WTC11 (cell line): ENCODE measurements around the gene KRT35. TPM values are rescaled to one million over a fixed set of nuclear protein-coding genes. Genes with fewer than 3 reads are reported as not detected.

ENCODE experiments used
- ATAC-seq: fragments of 200-7000 bp; cut with Tn5 transposase; 2 replicates; pipeline ENCODE4 v1.10.0; 2021; ENCODE audit warnings: mild to moderate bottlenecking, moderate library complexity
- CTCF ChIA-PET: fragments of 300-600 bp; sonication (Branson Sonifier 250); formaldehyde crosslinking; loops from one replicate; lab custom pipeline; 2021; ENCODE audit warnings: antibody characterized with exemption; lab: Charles Lee
- POLR2A ChIA-PET: fragments of 350-600 bp; sonication (Branson Sonifier 250); formaldehyde crosslinking; loops from one replicate; lab custom pipeline; 2021; ENCODE audit warnings: antibody characterized with exemption; lab: Charles Lee
- DNase-seq: peaks from one replicate; pipeline ENCODE4 v3.0.0; 2021; ENCODE audit warnings: low spot score
- H3K27ac Mint-ChIP-seq: 2 replicates; pipeline ENCODE4 v1.8.0; 2021; ENCODE audit warnings: mixed read lengths
- H3K27me3 Mint-ChIP-seq: 2 replicates; pipeline ENCODE4 v1.8.0; 2021; ENCODE audit warnings: low read depth, mild to moderate bottlenecking, moderate library complexity, mixed read lengths
- H3K36me3 Mint-ChIP-seq: 2 replicates; pipeline ENCODE4 v1.8.0; 2021; ENCODE audit warnings: mixed read lengths
- H3K4me1 Mint-ChIP-seq: 2 replicates; pipeline ENCODE4 v1.8.0; 2022; ENCODE audit warnings: mixed read lengths
- H3K4me3 Mint-ChIP-seq: 2 replicates; pipeline ENCODE4 v1.8.0; 2021; ENCODE audit warnings: mild to moderate bottlenecking, moderate library complexity, mixed read lengths
- H3K9me3 Mint-ChIP-seq: 2 replicates; pipeline ENCODE4 v1.8.0; 2021; ENCODE audit warnings: mixed read lengths
- AR ChIP-seq: fragments of 250-450 bp; sonication (Bioruptor Pico); IDR thresholded peaks from 2 replicates; pipeline ENCODE4 v1.9.0; 2021; ENCODE audit warnings: mild to moderate bottlenecking
- ATF1 ChIP-seq: sonication (generic); formaldehyde crosslinking; IDR thresholded peaks from 2 replicates; pipeline ENCODE4 v1.8.1; 2023; ENCODE audit warnings: mild to moderate bottlenecking, moderate library complexity, missing genetic modification reagents
- CTCF ChIP-seq: fragments of 200-600 bp; IDR thresholded peaks from 2 replicates; pipeline ENCODE4 v1.8.0; 2022; ENCODE audit warnings: antibody characterized with exemption
- ERG ChIP-seq: fragments of 250-450 bp; sonication (Bioruptor Pico); IDR thresholded peaks from 2 replicates; pipeline ENCODE4 v1.8.0; 2021; ENCODE audit warnings: mild to moderate bottlenecking
- ETV6 ChIP-seq: sonication (generic); formaldehyde crosslinking; IDR thresholded peaks from 2 replicates; pipeline ENCODE4 v1.8.1; 2022; ENCODE audit warnings: mild to moderate bottlenecking, missing genetic modification reagents
- GABPB1 ChIP-seq: sonication (generic); formaldehyde crosslinking; IDR thresholded peaks from 2 replicates; pipeline ENCODE4 v1.8.1; 2023; ENCODE audit warnings: mild to moderate bottlenecking, missing genetic modification reagents
- GRHL2 ChIP-seq: fragments of 250-450 bp; sonication (Bioruptor Pico); IDR thresholded peaks from 2 replicates; pipeline ENCODE4 v1.8.0; 2022; ENCODE audit warnings: mild to moderate bottlenecking, moderate library complexity; ENCODE audit not compliant: insufficient replicate concordance, severe bottlenecking
- IRF1 ChIP-seq: sonication (generic); formaldehyde crosslinking; IDR thresholded peaks from 2 replicates; pipeline ENCODE4 v1.8.0; 2023; ENCODE audit warnings: missing genetic modification reagents
- JUN ChIP-seq: sonication (generic); formaldehyde crosslinking; IDR thresholded peaks from 2 replicates; pipeline ENCODE4 v1.8.0; 2023; ENCODE audit warnings: mild to moderate bottlenecking, missing genetic modification reagents
- MAX ChIP-seq: sonication (generic); formaldehyde crosslinking; IDR thresholded peaks from 2 replicates; pipeline ENCODE4 v1.8.0; 2022; ENCODE audit warnings: mild to moderate bottlenecking, missing genetic modification reagents
- MYBL2 ChIP-seq: sonication (generic); formaldehyde crosslinking; IDR thresholded peaks from 2 replicates; pipeline ENCODE4 v1.8.1; 2023; ENCODE audit warnings: mild to moderate bottlenecking, moderate library complexity, missing genetic modification reagents
- NR1H2 ChIP-seq: sonication (generic); formaldehyde crosslinking; IDR thresholded peaks from 2 replicates; pipeline ENCODE4 v1.9.0; 2021; ENCODE audit warnings: mild to moderate bottlenecking, moderate library complexity, missing genetic modification reagents
- SMAD4 ChIP-seq: sonication (generic); formaldehyde crosslinking; IDR thresholded peaks from 2 replicates; pipeline ENCODE4 v1.8.0; 2022; ENCODE audit warnings: mild to moderate bottlenecking, missing genetic modification reagents
- TEAD1 ChIP-seq: sonication (generic); formaldehyde crosslinking; IDR thresholded peaks from 2 replicates; pipeline ENCODE4 v1.8.0; 2022; ENCODE audit warnings: mild to moderate bottlenecking, missing genetic modification reagents
- TP53 ChIP-seq: sonication (generic); formaldehyde crosslinking; IDR thresholded peaks from 2 replicates; pipeline ENCODE4 v1.8.1; 2023; ENCODE audit warnings: mild to moderate bottlenecking, missing genetic modification reagents
- ZBTB43 ChIP-seq: sonication (generic); formaldehyde crosslinking; IDR thresholded peaks from 2 replicates; pipeline ENCODE4 v1.8.1; 2023; ENCODE audit warnings: mild to moderate bottlenecking, missing genetic modification reagents
- ZMAT4 ChIP-seq: fragments of 250-450 bp; sonication (Bioruptor Pico); IDR thresholded peaks from 2 replicates; pipeline ENCODE4 v1.9.0; 2021; ENCODE audit warnings: mild to moderate bottlenecking
- ZNF232 ChIP-seq: sonication (generic); formaldehyde crosslinking; IDR thresholded peaks from 2 replicates; pipeline ENCODE4 v1.8.0; 2022; ENCODE audit warnings: mild to moderate bottlenecking, missing genetic modification reagents
- ZNF263 ChIP-seq: sonication (generic); formaldehyde crosslinking; IDR thresholded peaks from 2 replicates; pipeline ENCODE4 v1.8.1; 2022; ENCODE audit warnings: low read depth, mild to moderate bottlenecking, moderate library complexity, missing genetic modification reagents
- total RNA-seq: library from RNA; stranded (reverse); gene quantifications from 3 replicates; pipeline ENCODE4 v1.2.3, GENCODE V29; 2021

KRT35 gene
- total RNA-seq, 1 experiment from 2014 or later = not detected

- no peak for TF ChIP-seq IRF1 (CRISPR knock-in tag)
These were observed 41.6 kb upstream of the KRT35 start (continued) for GRCh38 chr17:41522301-41523224.

- peak; percentile 57 for DNase-seq
- no peak for TF ChIP-seq ATF1 (CRISPR knock-in tag)
- TF ChIP-seq MAX (CRISPR knock-in tag) = no peak
- TF ChIP-seq ZBTB43 = no peak
- no peak for TF ChIP-seq ZNF232 (CRISPR knock-in tag)
- TF ChIP-seq SMAD4 (CRISPR knock-in tag) = no peak
- no peak for TF ChIP-seq TP53 (CRISPR knock-in tag)
- ChIA-PET CTCF (interaction anchor here (0.6 to 2.9 kb wide), 9 partner anchors 9 to 144 kb away, joined by 3 to 52 read pairs (median 10); no protein-coding TSS in a partner anchor), POLR2A (interaction anchor here (0.6 to 1.3 kb wide), 4 partner anchors 10 to 168 kb away, joined by 3 to 4 read pairs (median 4); no protein-coding TSS in a partner anchor)
- peak; percentile 46 for ATAC-seq
- peak overlapping the region; percentile 48; the same call in 1 of the 2 replicates for H3K27ac Mint-ChIP-seq
- H3K36me3 Mint-ChIP-seq = peaks cover 26% of the 10 kb centered on the region
- no peak overlapping the region for H3K4me3 Mint-ChIP-seq
- H3K4me1 Mint-ChIP-seq = peaks cover 25% of the 10 kb centered on the region
- no peaks in the 10 kb centered on the region; the same call in 1 of the 2 replicates for H3K27me3 Mint-ChIP-seq
- no peaks in the 10 kb centered on the region for H3K9me3 Mint-ChIP-seq
These were observed 40.8 kb upstream of the KRT35 start for GRCh38 chr17:41521574-41522261.

GRCh38 chr17:41520821-41521521 lies 40.0 kb upstream of the KRT35 start:
- Mint-ChIP-seq H3K9me3 (no peaks in the 10 kb centered on the region), H3K4me3 (no peak overlapping the region), H3K27ac (no peak overlapping the region; the same call in 1 of the 2 replicates), H3K27me3 (no peaks in the 10 kb centered on the region; the same call in 1 of the 2 replicates), H3K4me1 (peaks cover 24% of the 10 kb centered on the region), H3K36me3 (peaks cover 26% of the 10 kb centered on the region)
- DNase-seq (no peak), ATAC-seq (no peak)
- ChIA-PET CTCF (interaction anchor here (1.9 to 2.9 kb wide), 5 partner anchors 28 to 145 kb away, joined by 10 to 52 read pairs (median 12); no protein-coding TSS in a partner anchor), POLR2A (interaction anchor here (0.7 to 1.3 kb wide), 2 partner anchors 9 to 28 kb away, joined by 3 to 4 read pairs; no protein-coding TSS in a partner anchor)
- TF ChIP-seq AR (CRISPR knock-in tag) = no peak
- no peak for TF ChIP-seq MYBL2 (CRISPR knock-in tag)
- no peak for TF ChIP-seq GRHL2 (CRISPR knock-in tag)
- TF ChIP-seq TEAD1 (CRISPR knock-in tag) = no peak
- no peak for TF ChIP-seq JUN (CRISPR knock-in tag)
- TF ChIP-seq ZNF263 = no peak
- TF ChIP-seq GABPB1 = no peak
- TF ChIP-seq MAX (CRISPR knock-in tag) = no peak
- TF ChIP-seq SMAD4 (CRISPR knock-in tag) = no peak
- TF ChIP-seq ZMAT4 = no peak
- no peak for TF ChIP-seq NR1H2 (CRISPR knock-in tag)
- TF ChIP-seq ETV6 (CRISPR knock-in tag) = no peak
- TF ChIP-seq CTCF = no peak
- TF ChIP-seq ERG (CRISPR knock-in tag) = no peak
